ENCODE data around the gene FBXW7. TPM values are rescaled to one million over a fixed set of nuclear protein-coding genes. Genes with fewer than 3 reads are reported as not detected.

The FBXW7 gene
- total RNA-seq, 1 donor from 2014 or later: 23.8 TPM

DNA sequence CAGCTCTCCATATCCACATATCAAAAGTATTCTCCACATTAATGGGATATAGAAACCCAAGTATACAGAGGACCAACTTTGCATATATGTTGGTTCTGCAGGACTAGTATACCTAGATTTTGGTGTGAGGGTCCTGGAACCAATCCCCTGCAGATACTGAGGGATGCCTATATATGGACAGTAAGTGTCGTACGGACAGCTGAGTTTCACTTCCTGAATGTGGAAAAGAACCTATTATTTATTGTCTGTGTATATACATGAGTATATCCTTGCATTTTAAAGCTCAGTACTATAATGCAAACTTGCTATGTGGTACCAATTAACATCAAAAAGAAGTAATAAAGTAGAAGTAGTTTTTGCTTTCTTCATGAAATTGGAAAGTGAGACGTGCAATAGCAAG is 101.9 kb downstream of the FBXW7 start:
- DNase-seq (ENCODE audit: extremely low read depth, low read depth, low spot score): no peak

GRCh38 chr4:152431784-152432183 is 104.1 kb downstream of the FBXW7 start:
- no peak for DNase-seq (ENCODE audit: extremely low read depth, low read depth, low spot score)

DNA sequence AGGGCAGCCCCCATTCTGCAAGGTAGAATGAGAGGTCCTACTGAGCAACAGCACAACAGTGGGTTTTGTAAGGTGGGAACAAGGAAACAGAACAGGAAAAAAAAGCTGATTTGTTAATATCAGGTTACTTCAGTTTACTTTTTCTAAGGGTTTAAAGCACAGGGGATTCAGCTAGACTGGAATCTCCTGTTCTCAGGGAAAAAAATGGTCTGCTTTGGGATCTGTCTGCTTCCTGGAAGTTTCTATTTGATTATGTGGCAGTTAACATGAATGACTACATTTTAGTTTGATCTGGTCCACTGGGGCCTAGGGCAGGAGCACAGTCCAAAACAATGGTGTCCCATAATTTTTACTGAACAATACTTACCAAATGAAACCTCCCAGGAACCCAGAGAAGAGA is 104.6 kb downstream of the FBXW7 start:
- DNase-seq (ENCODE audit: extremely low read depth, low read depth, low spot score): no peak

GRCh38 chr4:152430507-152430906 is 105.4 kb downstream of the FBXW7 start:
- no peak for DNase-seq (ENCODE audit: extremely low read depth, low read depth, low spot score)

GRCh38 chr4:152427981-152428380 is 107.9 kb downstream of the FBXW7 start:
- DNase-seq (ENCODE audit: extremely low read depth, low read depth, low spot score): no peak

GRCh38 chr4:152424977-152425376 is 110.9 kb downstream of the FBXW7 start:
- DNase-seq (ENCODE audit: extremely low read depth, low read depth, low spot score): no peak

DNA sequence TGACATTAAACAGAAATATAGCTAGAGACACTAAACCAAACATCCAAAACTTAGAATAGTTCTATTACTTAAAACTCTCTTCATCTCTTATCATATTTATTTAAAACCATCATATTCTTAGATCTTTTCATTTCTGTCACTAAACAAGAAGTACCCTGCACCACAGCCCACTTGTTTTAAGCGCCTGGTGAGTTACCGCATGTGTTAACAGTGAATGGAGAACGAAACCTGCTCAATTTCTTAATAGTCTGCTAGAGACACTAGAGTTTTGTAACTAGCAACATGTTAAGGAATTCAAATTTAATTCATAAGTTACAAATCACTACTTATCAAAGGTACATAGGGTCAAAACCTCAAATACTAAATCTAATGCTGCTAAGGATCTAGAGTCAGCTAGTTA is 111.5 kb downstream of the FBXW7 start:
- DNase-seq (ENCODE audit: extremely low read depth, low read depth, low spot score): no peak

DNA sequence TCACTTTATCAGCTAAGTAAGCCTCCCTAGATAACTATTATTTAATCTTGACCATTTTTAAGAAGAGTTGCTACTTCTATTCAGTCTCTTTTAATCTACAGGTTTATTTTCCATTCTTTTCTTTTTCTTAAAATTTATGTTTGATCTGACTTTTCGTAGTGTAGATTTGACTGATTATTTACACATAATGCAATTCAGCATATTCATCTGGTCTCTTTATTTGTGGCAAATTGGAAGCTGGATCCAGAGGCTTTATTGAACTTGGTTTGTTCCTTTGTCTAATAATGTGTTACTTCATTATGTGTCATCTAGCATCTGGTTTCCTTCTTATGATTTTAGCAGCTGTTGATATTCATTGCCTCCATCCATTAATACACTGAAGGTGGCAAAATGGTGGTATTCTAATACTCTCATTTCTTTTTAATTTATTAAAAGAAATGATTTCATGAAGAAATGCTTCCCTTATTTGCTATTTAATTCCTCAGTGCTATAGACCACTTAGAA is 113.0 kb downstream of the FBXW7 start:
- no peak for DNase-seq (ENCODE audit: extremely low read depth, low read depth, low spot score)

- no peak for DNase-seq (ENCODE audit: extremely low read depth, low read depth, low spot score)
Measured at GRCh38 chr4:152421576-152421975, 114.3 kb downstream of the FBXW7 start.

DNA sequence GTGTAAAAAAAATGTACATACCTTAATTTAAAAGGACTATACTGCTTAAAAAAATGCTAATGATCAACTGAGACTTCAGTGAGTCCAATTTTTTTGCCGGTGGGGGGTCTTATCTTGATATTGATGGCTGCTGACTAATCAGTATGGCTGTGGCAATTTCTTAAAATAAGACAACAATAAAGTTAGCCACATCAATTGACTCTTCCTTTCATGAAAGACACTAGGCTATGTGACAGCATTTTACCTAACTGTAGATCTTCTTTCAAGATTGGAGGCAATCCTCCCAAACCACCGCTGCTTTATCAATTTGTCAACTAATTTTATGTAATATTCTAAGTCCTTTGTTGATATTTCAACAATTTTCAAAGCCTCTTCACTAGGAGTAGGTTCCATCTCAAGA is 116.1 kb downstream of the FBXW7 start:
- DNase-seq (ENCODE audit: extremely low read depth, low read depth, low spot score): no peak

DNA sequence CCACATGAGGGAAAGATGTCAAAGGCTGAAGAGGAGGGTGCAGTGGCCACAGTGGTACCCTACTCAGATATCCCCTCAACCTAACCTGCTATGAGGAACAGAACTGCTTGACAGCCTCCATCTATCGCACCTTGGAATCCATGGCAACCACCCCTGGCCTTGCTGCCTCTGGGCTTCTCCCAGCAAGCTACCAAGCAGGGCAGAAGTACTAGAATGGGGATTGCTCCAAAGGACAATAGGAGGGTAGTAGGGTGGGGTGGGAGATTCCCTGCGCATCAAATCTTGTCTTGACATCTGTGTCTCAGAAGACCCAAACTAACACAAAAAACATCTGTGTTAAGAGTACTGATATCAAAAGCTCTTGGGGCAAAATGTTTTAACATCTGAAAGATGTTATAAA is 118.2 kb downstream of the FBXW7 start:
- no peak for DNase-seq (ENCODE audit: extremely low read depth, low read depth, low spot score)

DNA sequence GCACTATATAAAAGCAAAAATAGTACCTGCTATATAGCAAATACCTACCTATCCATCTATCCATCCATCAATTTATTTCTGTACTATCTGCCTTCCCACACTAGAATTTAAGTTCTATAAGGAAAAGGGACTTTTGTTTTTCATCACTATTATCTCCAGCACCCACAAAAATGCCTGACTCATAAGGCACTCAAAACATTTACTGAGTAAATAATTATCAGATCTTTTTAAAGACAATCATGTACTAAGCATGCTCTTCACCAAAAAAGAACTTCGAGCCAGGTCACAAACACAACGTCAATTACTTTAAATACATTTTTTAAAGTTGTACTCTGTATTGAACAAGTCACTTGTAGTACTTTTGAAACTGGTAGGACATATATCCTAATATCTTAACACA is 119.9 kb downstream of the FBXW7 start:
- DNase-seq (ENCODE audit: extremely low read depth, low read depth, low spot score): no peak

DNA sequence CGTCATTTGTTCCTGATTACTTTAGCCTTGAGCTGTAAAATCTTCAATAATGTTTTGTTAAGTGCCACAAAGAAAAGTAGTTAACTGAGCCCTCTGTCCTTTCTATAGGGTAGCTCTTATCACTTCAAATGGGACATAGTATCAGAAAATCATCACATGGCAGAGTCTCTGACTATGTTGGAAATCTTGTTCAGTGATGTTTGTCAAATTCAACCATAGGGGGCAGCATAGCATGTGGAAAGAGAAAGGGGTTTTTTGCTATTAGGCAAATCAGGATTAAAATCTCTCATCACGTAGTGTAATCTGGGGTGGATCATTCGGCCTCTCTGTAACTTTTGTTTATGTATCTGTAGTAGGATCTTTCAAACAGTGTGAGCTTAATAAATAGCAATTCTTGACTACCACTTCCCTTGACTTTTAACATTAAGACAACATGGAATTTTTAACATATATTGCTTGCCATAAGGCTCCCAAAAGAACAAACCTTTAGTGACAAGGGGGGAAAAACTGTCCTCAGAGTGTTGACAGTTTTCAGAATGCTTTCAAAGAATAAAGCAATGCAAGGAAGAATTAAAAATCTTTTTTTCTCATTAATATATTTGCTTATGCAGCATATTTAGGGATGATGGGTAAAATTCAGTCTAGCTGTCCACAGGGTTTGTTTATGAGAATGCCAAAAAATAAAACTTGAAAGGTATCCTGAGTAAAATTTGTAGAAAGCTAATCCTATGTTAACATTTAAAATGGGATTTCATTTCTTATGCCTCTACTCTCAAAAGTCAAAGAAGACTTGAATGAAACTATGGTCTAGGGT is 127.2 kb downstream of the FBXW7 start:
- peak; percentile 18 for DNase-seq (ENCODE audit: extremely low read depth, low read depth, low spot score)

DNA sequence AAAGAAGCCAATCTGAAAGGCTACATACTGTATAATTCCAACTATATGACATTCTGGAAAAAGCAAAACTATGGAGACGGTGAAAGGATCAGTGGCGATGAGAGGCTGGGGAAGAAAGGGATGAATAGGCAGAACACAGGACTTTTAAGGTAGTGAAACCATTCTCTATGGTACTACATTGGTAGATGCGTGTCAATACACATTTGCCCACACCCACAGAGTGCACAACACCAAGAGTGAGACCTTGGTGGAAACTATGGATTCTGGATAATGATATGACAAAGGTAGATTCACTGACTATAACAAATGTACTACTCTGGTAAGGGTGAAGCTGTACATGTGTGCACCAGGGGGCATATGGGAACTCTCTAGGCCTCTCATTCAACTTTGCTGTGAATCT is 134.5 kb downstream of the FBXW7 start:
- no peak for DNase-seq (ENCODE audit: extremely low read depth, low read depth, low spot score)

DNA sequence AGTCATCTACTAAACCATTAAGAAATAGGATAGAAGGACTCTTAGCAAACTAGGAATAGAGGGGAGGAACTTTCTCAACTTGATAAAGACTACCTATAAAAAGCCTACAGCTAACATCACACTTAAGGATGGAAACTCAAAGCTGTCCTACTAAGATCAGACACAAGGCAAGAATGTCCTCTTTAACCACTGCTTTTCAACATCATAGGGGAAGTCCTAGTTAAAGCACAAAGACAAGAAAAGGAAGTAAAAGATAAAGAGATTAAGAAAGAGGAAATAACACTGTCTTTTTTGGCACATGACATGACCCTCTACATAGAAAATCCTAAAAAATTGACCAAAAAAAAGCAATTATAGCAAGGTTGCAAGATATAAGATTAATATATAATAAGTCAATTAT is 136.6 kb downstream of the FBXW7 start:
- no peak for DNase-seq (ENCODE audit: extremely low read depth, low read depth, low spot score)

- no peak for DNase-seq (ENCODE audit: extremely low read depth, low read depth, low spot score)
Measured at GRCh38 chr4:152398060-152398459, 137.8 kb downstream of the FBXW7 start.

DNA sequence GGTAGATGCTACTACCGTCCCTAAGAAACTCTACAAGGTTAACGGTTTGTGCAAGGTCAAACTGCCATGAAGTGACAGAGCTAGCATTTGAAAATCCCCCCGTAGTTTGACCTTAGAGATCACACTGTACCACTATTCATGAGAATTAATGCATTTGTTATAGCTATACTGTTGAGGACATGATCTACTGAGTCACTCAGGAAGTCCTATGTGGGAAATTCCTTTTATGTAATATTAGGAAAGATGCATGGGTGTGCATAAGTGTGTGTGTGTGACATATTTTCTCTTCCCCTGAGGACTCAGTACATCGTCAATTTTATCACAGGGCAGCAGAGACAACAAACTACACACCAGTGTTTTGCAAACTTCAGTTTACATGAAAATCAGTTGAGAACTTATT is 141.1 kb downstream of the FBXW7 start:
- no peak for DNase-seq (ENCODE audit: extremely low read depth, low read depth, low spot score)

- DNase-seq (ENCODE audit: extremely low read depth, low read depth, low spot score): no peak
Measured at GRCh38 chr4:152392079-152392478, 143.8 kb downstream of the FBXW7 start.

DNA sequence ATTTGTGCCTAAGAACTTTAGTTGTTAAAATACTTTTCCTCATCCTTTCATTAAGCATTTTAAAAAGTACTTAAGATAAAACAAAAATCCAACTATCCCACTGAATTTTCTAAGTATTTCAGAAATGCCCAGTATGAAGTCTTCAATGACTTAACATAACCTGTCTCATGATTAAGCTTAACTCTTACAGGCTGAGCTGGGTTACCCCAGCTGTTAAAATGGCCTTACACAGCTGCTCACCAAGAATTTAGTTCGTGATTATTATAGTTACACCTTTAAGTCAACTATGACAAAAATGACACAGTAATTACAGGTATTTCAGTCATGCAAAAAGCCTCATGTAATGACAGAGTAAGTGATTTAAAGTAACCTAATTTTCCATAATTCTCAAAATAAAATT is 145.7 kb downstream of the FBXW7 start:
- DNase-seq (ENCODE audit: extremely low read depth, low read depth, low spot score): no peak

DNA sequence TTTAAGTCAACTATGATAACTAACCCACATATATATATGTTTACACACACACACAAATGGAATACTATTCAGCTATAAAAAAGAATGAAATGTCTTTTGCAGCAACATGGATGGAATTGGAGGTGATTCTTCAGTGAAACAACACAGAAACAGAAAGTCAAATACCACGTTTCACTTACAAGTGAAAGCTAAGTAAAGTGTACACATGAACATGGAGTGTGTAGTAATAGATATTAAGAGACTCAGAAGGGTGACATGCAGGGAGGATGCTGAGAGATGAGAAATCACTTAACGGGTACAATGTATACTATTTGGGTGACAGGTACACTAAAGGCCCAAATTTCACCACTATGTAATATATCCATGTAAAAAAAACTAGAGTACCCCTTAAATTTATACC is 146.5 kb downstream of the FBXW7 start:
- DNase-seq (ENCODE audit: extremely low read depth, low read depth, low spot score): no peak

GRCh38 chr4:152385551-152385950 is 150.3 kb downstream of the FBXW7 start:
- DNase-seq (ENCODE audit: extremely low read depth, low read depth, low spot score): no peak

DNA sequence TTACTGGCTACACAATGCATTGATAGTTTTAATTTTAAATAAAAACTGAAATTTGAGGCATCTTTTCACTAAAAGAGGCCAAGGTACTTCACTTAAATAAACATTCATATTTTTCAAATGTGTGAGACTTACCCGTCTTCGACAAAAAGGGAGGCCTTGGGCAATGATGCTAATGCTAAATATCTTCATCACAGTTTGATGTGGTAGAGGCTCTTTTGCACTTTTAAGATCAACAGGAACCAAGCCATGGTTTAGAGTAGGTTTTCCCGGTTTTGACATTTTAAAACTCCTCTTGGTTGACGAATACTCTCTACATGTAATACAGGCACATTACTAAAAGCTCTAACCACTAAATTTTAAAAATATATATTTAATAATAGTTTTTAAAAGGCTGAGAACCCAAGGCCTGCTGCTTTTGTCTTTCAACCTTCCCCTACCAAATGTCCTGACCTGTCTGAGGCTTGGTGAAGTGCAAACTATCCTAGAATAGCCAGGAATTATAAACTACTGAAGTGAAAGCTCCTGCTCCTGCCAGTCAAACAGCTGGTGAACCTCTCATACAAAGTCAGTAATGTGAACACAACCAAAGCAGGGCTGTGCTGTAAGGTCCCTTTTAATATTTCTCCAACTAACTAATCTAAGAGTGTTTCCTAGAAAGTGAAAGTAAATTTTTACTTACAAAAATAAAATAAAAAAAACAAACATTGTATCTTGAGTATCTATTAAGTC is 153.7 kb downstream of the FBXW7 start:
- DNase-seq (ENCODE audit: extremely low read depth, low read depth, low spot score): no peak
